ENCODE measurements around the gene PAK1. TPM values are rescaled to one million over a fixed set of nuclear protein-coding genes. Genes with fewer than 3 reads are reported as not detected.
A peak's percentile ranks its signal among the peaks of the same experiment; 100 is the strongest.

PAK1 gene
- total and polyA plus RNA-seq, 8 donors, result 16.7 to 89.5 (median 46.5) TPM

- peak overlapping the region in 4 of 5 donors; percentile 88 to 97 (median 93) for H3K27ac ChIP-seq
- H3K4me1 ChIP-seq, result peaks cover 20 to 33% (median 25%) of the 10 kb centered on the region in 4 donors
- WGBS, 5 donors, result 51 to 68% (median 58%) methylated on average over 5 of the region's 5 CpGs
- no peaks in the 10 kb centered on the region for H3K36me3 ChIP-seq
- no peaks in the 10 kb centered on the region for H3K9me3 ChIP-seq
- intact Hi-C loops (cut with DNase I; ENCODE audit: low total_unique reads), result no loop called here
- no peaks in the 10 kb centered on the region for H3K27me3 ChIP-seq
- no peak overlapping the region for H3K4me3 ChIP-seq
- DNase-seq, result peak in 1 of 2 donors; percentile 20
- TF ChIP-seq POLR2A (IDR thresholded peaks at IDR 0.05), result no peak
These were observed 1.3 kb upstream of the PAK1 start for GRCh38 chr11:77475206-77475605.

GRCh38 chr11:77474684-77475060 is 778 bp upstream of the PAK1 start:
- Histone ChIP-seq H3K36me3 (no peaks in the 10 kb centered on the region), H3K27me3 (no peaks in the 10 kb centered on the region), H3K4me1 (peaks cover 22 to 36% (median 27%) of the 10 kb centered on the region in 4 donors), H3K9me3 (no peaks in the 10 kb centered on the region), H3K27ac (peak overlapping the region; percentile 88 to 98 (median 93)), H3K4me3 (peak overlapping the region; percentile 62 to 88 (median 74))
- DNase-seq, result no peak
- intact Hi-C loops (cut with DNase I; ENCODE audit: low total_unique reads), result no loop called here
- TF ChIP-seq CTCF (IDR thresholded peaks at IDR 0.05), result no peak
- no peak for TF ChIP-seq POLR2A (IDR thresholded peaks at IDR 0.05)
- TF ChIP-seq EP300 (IDR thresholded peaks at IDR 0.05), result no peak
- no peak for TF ChIP-seq POLR2AphosphoS5 (IDR thresholded peaks at IDR 0.05)
- 19 to 32% (median 26%) methylated on average over 10 of the region's 10 CpGs for WGBS, 5 donors

- WGBS, 5 donors, result 1 to 5% (median 3%) methylated on average over 38 to 80 of the region's 80 CpGs
- Histone ChIP-seq H3K36me3 (no peaks in the 10 kb centered on the region), H3K4me3 (peak overlapping the region; percentile 62 to 88 (median 74)), H3K27ac (peak overlapping the region; percentile 88 to 98 (median 93)), H3K9me3 (no peaks in the 10 kb centered on the region), H3K4me1 (peaks cover 22 to 43% (median 27%) of the 10 kb centered on the region in 4 donors), H3K27me3 (no peaks in the 10 kb centered on the region)
- intact Hi-C loops (cut with DNase I; ENCODE audit: low total_unique reads), result no loop called here
- no peak for TF ChIP-seq EP300 (IDR thresholded peaks at IDR 0.05)
- TF ChIP-seq POLR2AphosphoS5 (IDR thresholded peaks at IDR 0.05), result peak in 1 of 3 donors; percentile 71
- peak; percentile 62 to 84 for DNase-seq
These were observed 698 bp downstream of the PAK1 start for GRCh38 chr11:77472991-77473800.

- no peaks in the 10 kb centered on the region for H3K27me3 ChIP-seq
- H3K9me3 ChIP-seq, result no peaks in the 10 kb centered on the region
- TF ChIP-seq POLR2AphosphoS5 (IDR thresholded peaks at IDR 0.05) (peak in 2 of 3 donors; percentile 77 to 85), EP300 (IDR thresholded peaks at IDR 0.05) (no peak)
- peak overlapping the region; percentile 70 to 97 (median 93) for H3K27ac ChIP-seq
- DNase-seq, result peak; percentile 72 to 94
- H3K4me1 ChIP-seq, result peaks cover 22 to 43% (median 29%) of the 10 kb centered on the region in 4 donors
- intact Hi-C loops (cut with DNase I; ENCODE audit: low total_unique reads), result no loop called here
- H3K36me3 ChIP-seq, result no peaks in the 10 kb centered on the region
- WGBS, 5 donors, result 25 to 61% (median 41%) methylated on average over 3 of the region's 3 CpGs
- H3K4me3 ChIP-seq, result peak overlapping the region in 3 of 4 donors; percentile 62 to 88 (median 72)
These were observed 2.2 kb downstream of the PAK1 start for GRCh38 chr11:77471558-77472193.

- H3K4me3 ChIP-seq, result peak overlapping the region in 1 of 4 donors; percentile 72
- no peaks in the 10 kb centered on the region for H3K36me3 ChIP-seq
- H3K27me3 ChIP-seq, result no peaks in the 10 kb centered on the region
- H3K4me1 ChIP-seq, result peaks cover 22 to 43% (median 29%) of the 10 kb centered on the region in 4 donors
- WGBS, 5 donors, result 66 to 81% (median 69%) methylated on average over 5 of the region's 5 CpGs
- DNase-seq, result no peak
- no peaks in the 10 kb centered on the region for H3K9me3 ChIP-seq
- TF ChIP-seq POLR2AphosphoS5 (IDR thresholded peaks at IDR 0.05) (no peak), POLR2A (IDR thresholded peaks at IDR 0.05) (no peak), CTCF (IDR thresholded peaks at IDR 0.05) (no peak), EP300 (IDR thresholded peaks at IDR 0.05) (no peak)
- H3K27ac ChIP-seq, result peak overlapping the region; percentile 79 to 97 (median 93)
- intact Hi-C loops (cut with DNase I; ENCODE audit: low total_unique reads), result no loop called here
These were observed 2.9 kb downstream of the PAK1 start for GRCh38 chr11:77470971-77471370.
